ENCODE results near the gene RRP1. TPM values are rescaled to one million over a fixed set of nuclear protein-coding genes. Genes with fewer than 3 reads are reported as not detected.

Gene RRP1
- total and polyA plus RNA-seq, 10 of the 15 experiments (the other 5 are each of a cell fraction or from before 2014, with no cell fraction given), result 0.34 to 70.8 (median 35.1) TPM

DNA sequence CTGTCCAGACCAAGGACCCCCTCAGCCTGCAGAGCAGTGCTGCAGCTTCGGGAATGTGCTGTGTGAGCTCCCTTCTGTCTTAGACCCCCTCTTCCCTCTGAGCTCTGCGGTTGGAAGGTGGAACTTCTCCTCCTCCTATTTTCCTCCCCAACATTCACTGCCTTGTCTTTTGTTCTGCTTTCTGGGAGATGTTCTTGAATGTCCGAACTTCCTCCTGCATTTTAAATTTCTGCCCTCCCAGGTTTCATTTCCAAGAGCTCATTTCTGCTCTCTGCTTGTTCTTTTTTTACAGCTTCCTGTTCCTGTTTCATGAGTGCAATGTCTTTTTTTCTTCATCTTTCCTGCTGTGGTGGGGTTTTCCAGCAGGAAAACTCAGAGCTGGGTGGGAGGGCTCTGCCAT is 29.3 kb downstream of the RRP1 start:
- no peak overlapping the region for H3K4me2 ChIP-seq (ENCODE audit: control insufficient read depth, insufficient read depth)
- H3K4me1 ChIP-seq (ENCODE audit: control insufficient read depth, insufficient read depth, low read length), result peaks cover 6% of the 10 kb centered on the region
- TF ChIP-seq ZNF622 (IDR thresholded peaks at IDR 0.05) (no peak), EED (IDR thresholded peaks at IDR 0.05; ENCODE audit: low read depth) (peak; percentile 36; the same call in 1 of the 2 replicates), LARP7 (IDR thresholded peaks at IDR 0.05) (no peak), IKZF2 (IDR thresholded peaks at IDR 0.05) (peak; percentile 22 to 32; a peak in 1 of 4 replicates), ZNF217 (IDR thresholded peaks at IDR 0.05) (no peak), IKZF1 (conservative IDR thresholded peaks at IDR 0.05) (peak; percentile 33; the same call in 1 of the 2 replicates), SMAD5 (IDR thresholded peaks at IDR 0.05; ENCODE audit: low read depth) (no peak)
- H4K20me1 ChIP-seq (ENCODE audit: control insufficient read depth, insufficient read depth), result no peaks in the 10 kb centered on the region
- SMC1A ChIA-PET (ENCODE audit: uncharacterized antibody, unreplicated experiment), result interaction anchor here (1.0 to 1.8 kb wide), 8 partner anchors 8 to 157 kb away, joined by 3 to 10 read pairs (median 4); no protein-coding TSS in a partner anchor
- in situ Hi-C loops (cut with MboI) (no loop called here), intact Hi-C loops (cut with micrococcal nuclease; ENCODE audit: unreplicated experiment) (no loop called here)
- ATAC-seq (no peak), FAIRE-seq (no peak), DNase-seq (ENCODE audit: low read depth, low spot score) (no peak)
- WGBS (ENCODE audit: insufficient coverage, insufficient replicate concordance, low lambda C conversion rate, missing lambda C conversion rate), result 25% methylated on average over 3 of the region's 3 CpGs
- no peak overlapping the region for H3K9ac ChIP-seq (ENCODE audit: control insufficient read depth, insufficient read depth, low read length)
- CTCF ChIA-PET, result interaction anchor here (1.1 to 3.4 kb wide), 4 partner anchors 21 to 120 kb away, joined by 3 to 16 read pairs (median 4); no protein-coding TSS in a partner anchor
- H3K36me3 ChIP-seq (ENCODE audit: control insufficient read depth in 2 of 2, insufficient read depth in 2 of 2, low read length in 1 of 2), result no peaks in the 10 kb centered on the region
- RAD21 ChIA-PET (ENCODE audit: unreplicated experiment), result interaction anchor here (0.7 to 2.5 kb wide), 4 partner anchors 13 to 120 kb away, joined by 3 to 15 read pairs (median 8); no protein-coding TSS in a partner anchor
- no peaks in the 10 kb centered on the region for H3K79me2 ChIP-seq (ENCODE audit: control insufficient read depth, insufficient read depth, low read length)
- H3K27ac ChIP-seq (ENCODE audit: control insufficient read depth, insufficient read depth), result no peak overlapping the region
- H2AFZ ChIP-seq (ENCODE audit: control insufficient read depth, low read depth, low read length), result no peak overlapping the region
- no peaks in the 10 kb centered on the region; the same call in 2 of the 3 replicates for H3K9me3 ChIP-seq (replicated peaks; ENCODE audit: control insufficient read depth, insufficient read depth, low read length)
- POLR2A ChIA-PET, result interaction anchor here (0.6 to 1.9 kb wide), 4 partner anchors 16 to 103 kb away, joined by 3 to 8 read pairs (median 4); no protein-coding TSS in a partner anchor
- no peaks in the 10 kb centered on the region for H3K27me3 ChIP-seq (replicated peaks in 1 of 2; ENCODE audit: control insufficient read depth in 2 of 2, insufficient read depth in 2 of 2, low read length in 1 of 2)
- BruUV-seq (replicated peaks), result no TSS peak
- no peak overlapping the region for H3K4me3 ChIP-seq

All from GM12878 (cell line).